Kidney epithelial cell (primary cell): Measurements from ENCODE around the gene RADIL. TPM values are rescaled to one million over a fixed set of nuclear protein-coding genes. Genes with fewer than 3 reads are reported as not detected.
A peak's percentile ranks its signal among the peaks of the same experiment; 100 is the strongest.
"Not testable (repeated sequence)": the region's sequence is repeated elsewhere in the genome, so short reads cannot be mapped to it uniquely, and the experiment has no call there.

ENCODE experiments used
- DNase-seq: peaks from one replicate; pipeline ENCODE4 v3.0.0-alpha.2; 2010; ENCODE audit warnings: low read depth
- H3K27me3 ChIP-seq: 2 replicates; pipeline ENCODE4 v1.6.0; 2011; ENCODE audit warnings: low read length; ENCODE audit not compliant: control insufficient read depth, insufficient read depth
- H3K36me3 ChIP-seq: 2 replicates; pipeline ENCODE4 v1.5.1; 2011; ENCODE audit warnings: low read length; ENCODE audit not compliant: control insufficient read depth, insufficient read depth
- H3K4me3 ChIP-seq: 2 replicates; pipeline ENCODE4 v1.5.1; 2011; ENCODE audit warnings: low read depth, mild to moderate bottlenecking, control low read depth, low read length
- CTCF ChIP-seq: IDR thresholded peaks from 2 replicates; pipeline ENCODE4 v1.5.1; 2011; ENCODE audit warnings: mild to moderate bottlenecking, moderate library complexity, low read length, control low read depth, inconsistent platforms; ENCODE audit not compliant: insufficient read depth, poor library complexity, severe bottlenecking
- total RNA-seq: library from RNA; depleted of rRNA; stranded (reverse); fragments of >200 nt; gene quantifications from 2 replicates; pipeline ENCODE4 v1.2.3, GENCODE V29; 2015

The RADIL gene
- total RNA-seq, 1 donor from 2014 or later = 3.5 TPM

GRCh38 chr7:4797858-4798705 lies 85.4 kb downstream of the RADIL start:
- Histone ChIP-seq H3K4me3 (no peak overlapping the region), H3K36me3 (no peaks in the 10 kb centered on the region), H3K27me3 (peaks cover 9% of the 10 kb centered on the region)
- no peak for DNase-seq
- peak; percentile 98 for TF ChIP-seq CTCF

- Histone ChIP-seq H3K36me3 (no peaks in the 10 kb centered on the region), H3K27me3 (peaks cover 4% of the 10 kb centered on the region), H3K4me3 (no peak overlapping the region)
- DNase-seq = no peak
- TF ChIP-seq CTCF = no peak
Observed at GRCh38 chr7:4796453-4796852, 87.1 kb downstream of the RADIL start.

- Histone ChIP-seq H3K4me3 (no peak overlapping the region), H3K36me3 (no peaks in the 10 kb centered on the region), H3K27me3 (peaks cover 2% of the 10 kb centered on the region)
- no peak for DNase-seq
- no peak for TF ChIP-seq CTCF
Observed at GRCh38 chr7:4794591-4795350, 88.7 kb downstream of the RADIL start.

- DNase-seq, H3K27me3 ChIP-seq, H3K4me3 ChIP-seq, H3K36me3 ChIP-seq: not testable (repeated sequence)
Observed at GRCh38 chr7:4794171-4794570, 89.3 kb downstream of the RADIL start.

- not testable (repeated sequence) for H3K4me3 ChIP-seq, H3K27me3 ChIP-seq, DNase-seq, H3K36me3 ChIP-seq
Observed at GRCh38 chr7:4793385-4793993, 90.0 kb downstream of the RADIL start.

GRCh38 chr7:4792537-4793126 lies 90.9 kb downstream of the RADIL start:
- H3K36me3 ChIP-seq = no peaks in the 10 kb centered on the region
- no peak overlapping the region for H3K4me3 ChIP-seq
- H3K27me3 ChIP-seq = peaks cover 1% of the 10 kb centered on the region
- TF ChIP-seq CTCF = no peak
- DNase-seq = no peak
